DND-41 (cell line): ENCODE measurements around the gene SHROOM2.

Experiments
- CTCF ChIP-seq: IDR thresholded peaks from 2 replicates; pipeline ENCODE4 v1.5.1; 2012; ENCODE audit warnings: borderline replicate concordance, low read length, moderate library complexity, mild to moderate bottlenecking; ENCODE audit not compliant: poor library complexity, severe bottlenecking; ENCODE audit errors: extremely low read depth
- EZH2 ChIP-seq: IDR thresholded peaks from 3 replicates; pipeline ENCODE4 v1.6.1; 2012; ENCODE audit warnings: borderline replicate concordance, low read depth, mild to moderate bottlenecking, moderate library complexity, low read length, inconsistent platforms; ENCODE audit not compliant: severe bottlenecking

GRCh38 chrX:9807355-9808182 lies 21.3 kb downstream of the SHROOM2 start:
- TF ChIP-seq CTCF, result no peak
- no peak for TF ChIP-seq EZH2
